Activated CD4-positive, alpha-beta T cell treated with anti-CD3 and anti-CD28 coated beads, Interleukin-2, Interleukin-4, amounts not matched to agents 100 ng/mL and 50 ng/mL, durations not matched to agents 16 hours and 8 hours (primary cell): ENCODE results near the gene M6PR.
"Not testable (repeated sequence)": the region's sequence is repeated elsewhere in the genome, so short reads cannot be mapped to it uniquely, and the experiment has no call there.

Experiments
- DNase-seq: peaks from one replicate; pipeline ENCODE4 v3.0.0-alpha.2; 2020; ENCODE audit warnings: low spot score

Gene M6PR

GRCh38 chr12:8950702-8951478 lies 1.4 kb upstream of the M6PR start:
- no peak for DNase-seq

GRCh38 chr12:8950221-8950527 lies 729 bp upstream of the M6PR start:
- DNase-seq, result no peak

- DNase-seq, result no peak
These were observed 624 bp downstream of the M6PR start for GRCh38 chr12:8948701-8949341.

- DNase-seq, result no peak
These were observed 1.7 kb downstream of the M6PR start for GRCh38 chr12:8947737-8948136.

- no peak for DNase-seq
These were observed 2.7 kb downstream of the M6PR start for GRCh38 chr12:8946733-8947132.

GRCh38 chr12:8943565-8944186 lies 5.8 kb downstream of the M6PR start:
- DNase-seq, result no peak

- DNase-seq, result no peak
These were observed 7.6 kb downstream of the M6PR start for GRCh38 chr12:8941691-8942478.

GRCh38 chr12:8937842-8938442 lies 11.5 kb downstream of the M6PR start:
- not testable (repeated sequence) for DNase-seq

GRCh38 chr12:8936735-8937134 lies 12.7 kb downstream of the M6PR start:
- no peak for DNase-seq

GRCh38 chr12:8934080-8934479 lies 15.4 kb downstream of the M6PR start:
- not testable (repeated sequence) for DNase-seq

GRCh38 chr12:8932464-8932863 lies 17.0 kb downstream of the M6PR start:
- not testable (repeated sequence) for DNase-seq

GRCh38 chr12:8930655-8931323 lies 18.7 kb downstream of the M6PR start:
- DNase-seq, result not testable (repeated sequence)

GRCh38 chr12:8922544-8922943 lies 26.9 kb downstream of the M6PR start:
- no peak for DNase-seq

GRCh38 chr12:8919643-8920042 lies 29.8 kb downstream of the M6PR start:
- DNase-seq, result not testable (repeated sequence)

GRCh38 chr12:8917751-8918150 lies 31.7 kb downstream of the M6PR start:
- DNase-seq, result no peak

GRCh38 chr12:8917031-8917430 lies 32.4 kb downstream of the M6PR start:
- DNase-seq, result no peak

- no peak for DNase-seq
These were observed 33.3 kb downstream of the M6PR start for GRCh38 chr12:8916154-8916553.

- peak; percentile 30 for DNase-seq
These were observed 34.5 kb downstream of the M6PR start for GRCh38 chr12:8914716-8915526.

GRCh38 chr12:8914033-8914715 lies 35.3 kb downstream of the M6PR start, which contains the start of gene PHC1:
TSS of gene PHC1 (plus strand) at chr12:8914509. CDS start at chr12:8917678, 3,169 bp downstream.
- DNase-seq, result peak; percentile 63

GRCh38 chr12:8913702-8914032 lies 35.8 kb downstream of the M6PR start:
- no peak for DNase-seq
